ENCODE measurements around the gene FAM184B.
A peak's percentile ranks its signal among the peaks of the same experiment; 100 is the strongest.

Gene FAM184B

DNA sequence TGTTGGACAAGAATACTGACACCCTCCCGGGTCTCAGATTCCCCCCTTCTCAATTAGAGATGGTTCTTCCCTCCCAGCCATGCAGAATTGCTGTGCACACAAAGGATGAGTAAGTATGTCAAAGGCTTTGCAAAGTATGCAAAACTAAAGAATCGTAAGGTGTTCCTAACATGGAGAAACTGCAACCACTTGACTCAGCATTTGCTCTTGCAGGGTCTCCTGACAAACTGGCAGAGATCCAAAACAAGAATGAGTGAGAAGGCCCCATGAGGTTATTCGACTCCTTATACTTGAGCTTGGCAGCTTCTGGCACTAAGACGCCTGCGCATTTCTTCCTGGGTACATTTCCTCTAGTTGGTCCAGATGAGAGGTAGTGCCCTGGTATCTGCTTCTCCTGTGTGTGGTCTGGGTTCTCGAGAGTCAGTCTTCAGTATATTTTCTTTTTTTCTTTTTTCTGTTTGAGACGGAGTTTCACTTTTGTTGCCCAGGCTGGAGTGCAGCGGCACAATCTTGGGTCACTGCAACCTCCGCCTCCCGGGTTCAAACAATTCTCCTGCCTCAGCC lies 8.2 kb downstream of the FAM184B start:
- peak in 1 of 3 experiments; percentile 55 for DNase-seq

GRCh38 chr4:17771284-17771908 lies 10.0 kb downstream of the FAM184B start:
- peak; percentile 10 to 81 (median 57) for DNase-seq

DNA sequence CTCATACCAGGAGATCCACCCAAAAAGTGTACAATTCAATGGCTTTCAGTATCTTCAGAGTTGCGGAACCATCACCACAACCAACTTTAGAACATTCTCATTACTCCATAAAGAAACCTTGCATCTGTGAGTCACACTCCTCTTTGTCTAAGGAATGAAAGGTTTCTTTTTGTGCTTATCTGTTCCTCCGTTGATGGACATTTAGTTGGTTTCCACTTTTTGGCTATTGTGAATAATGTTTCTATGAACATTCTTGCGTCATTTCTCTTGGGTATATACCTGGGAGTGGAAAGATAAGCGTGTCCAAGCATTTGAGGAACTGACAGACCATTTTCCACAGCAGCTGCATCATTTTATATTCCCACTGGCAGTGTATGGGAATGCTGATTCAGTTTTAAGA lies 10.6 kb downstream of the FAM184B start:
- no peak for DNase-seq

GRCh38 chr4:17769406-17770174 lies 11.8 kb downstream of the FAM184B start:
- DNase-seq = no peak

DNA sequence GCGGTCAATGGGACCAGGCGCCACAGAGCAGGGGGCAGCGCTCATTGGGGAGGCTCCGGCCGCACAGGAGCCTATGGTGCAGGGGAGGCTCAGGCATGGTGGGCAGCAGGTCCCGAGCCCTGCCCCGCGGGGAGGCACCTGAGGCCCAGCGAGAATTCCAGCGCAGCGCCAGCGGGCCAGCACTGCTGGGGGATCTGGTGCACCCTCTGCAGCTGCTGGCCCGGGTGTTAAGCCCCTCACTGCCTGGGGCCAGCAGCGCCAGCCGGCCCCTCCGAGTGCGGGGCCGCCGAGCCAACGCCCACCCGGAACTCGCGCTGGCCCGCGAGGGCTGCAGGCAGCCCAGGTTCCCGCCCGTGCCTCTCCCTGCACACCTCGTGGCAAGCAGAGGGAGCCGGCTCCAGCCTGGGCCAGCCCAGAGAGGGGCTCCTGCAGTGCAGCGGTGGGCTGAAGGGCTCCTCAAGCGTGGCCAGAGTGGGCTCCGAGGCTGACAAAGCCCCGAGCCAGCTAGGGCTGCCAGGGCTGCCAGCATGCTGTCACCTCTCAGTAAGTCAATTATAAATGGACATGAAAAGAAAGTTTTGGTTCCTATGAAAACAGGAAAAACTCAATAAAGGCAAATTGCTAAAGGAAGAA lies 14.5 kb downstream of the FAM184B start:
- no peak for DNase-seq

GRCh38 chr4:17765514-17766286 lies 15.7 kb downstream of the FAM184B start:
- DNase-seq = no peak

DNA sequence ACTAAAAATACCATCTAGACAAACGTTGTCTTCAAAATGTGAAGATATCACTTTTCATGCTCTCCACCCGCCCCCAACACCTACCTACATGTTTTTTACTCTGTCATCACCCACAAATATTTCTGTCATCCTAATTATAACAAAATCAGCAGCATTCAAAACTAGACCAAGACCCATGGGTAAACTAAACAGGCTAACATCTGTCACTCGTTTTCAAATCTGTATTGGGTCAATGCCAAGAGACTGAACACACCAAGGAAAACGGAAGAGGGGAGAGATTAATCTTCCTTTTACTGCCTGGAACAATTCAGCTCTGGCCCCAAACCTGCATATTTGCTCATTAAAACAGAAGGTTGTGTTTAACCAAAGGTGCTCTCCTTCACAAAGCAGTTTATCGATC lies 17.5 kb downstream of the FAM184B start:
- no peak for DNase-seq

GRCh38 chr4:17763416-17763815 lies 18.0 kb downstream of the FAM184B start:
- no peak for DNase-seq

DNA sequence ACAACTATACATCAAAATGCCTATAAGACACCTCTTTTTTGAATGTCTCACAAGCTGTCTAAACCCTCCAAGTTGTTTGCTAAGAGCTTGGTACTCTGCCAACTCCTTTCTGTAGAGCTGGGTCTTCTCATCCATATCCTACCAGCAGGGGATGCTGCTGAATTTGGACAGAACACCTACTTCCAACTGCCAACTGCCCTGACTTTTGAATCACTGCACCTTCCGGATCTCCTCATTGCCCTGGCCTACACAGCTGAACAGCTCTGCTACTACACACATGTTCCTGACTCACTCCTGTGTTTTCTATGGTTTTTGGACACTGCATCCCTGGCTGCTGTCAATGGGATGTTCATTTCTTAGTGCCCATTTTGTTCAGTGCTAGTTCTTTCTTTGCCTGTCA lies 18.7 kb downstream of the FAM184B start:
- peak in 1 of 3 experiments; percentile 76 for DNase-seq

- DNase-seq = no peak
Measured at GRCh38 chr4:17761062-17761461, 20.4 kb downstream of the FAM184B start.

- DNase-seq = no peak
Measured at GRCh38 chr4:17760626-17761025, 20.8 kb downstream of the FAM184B start.

- peak; percentile 61 to 91 (median 88) for DNase-seq
Measured at GRCh38 chr4:17758485-17758884, 22.9 kb downstream of the FAM184B start.

DNA sequence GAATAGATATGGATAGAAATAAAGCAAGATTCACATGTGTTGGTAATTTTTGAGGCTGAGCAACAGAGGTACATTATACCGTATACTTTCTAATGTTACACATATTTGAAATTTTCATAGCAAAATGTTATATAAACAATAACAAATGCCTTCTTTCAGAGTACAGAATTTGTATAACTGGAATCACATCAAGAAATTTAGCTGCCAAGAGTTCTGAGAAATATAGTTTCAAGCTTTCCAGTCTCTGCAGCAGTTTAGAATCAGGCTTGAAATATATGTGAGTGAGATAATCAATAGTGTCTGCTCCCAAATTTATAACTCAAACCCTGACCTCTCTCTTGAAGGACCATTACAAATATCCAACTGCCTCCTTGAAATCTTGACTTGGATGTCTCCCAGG lies 23.8 kb downstream of the FAM184B start:
- no peak for DNase-seq

DNA sequence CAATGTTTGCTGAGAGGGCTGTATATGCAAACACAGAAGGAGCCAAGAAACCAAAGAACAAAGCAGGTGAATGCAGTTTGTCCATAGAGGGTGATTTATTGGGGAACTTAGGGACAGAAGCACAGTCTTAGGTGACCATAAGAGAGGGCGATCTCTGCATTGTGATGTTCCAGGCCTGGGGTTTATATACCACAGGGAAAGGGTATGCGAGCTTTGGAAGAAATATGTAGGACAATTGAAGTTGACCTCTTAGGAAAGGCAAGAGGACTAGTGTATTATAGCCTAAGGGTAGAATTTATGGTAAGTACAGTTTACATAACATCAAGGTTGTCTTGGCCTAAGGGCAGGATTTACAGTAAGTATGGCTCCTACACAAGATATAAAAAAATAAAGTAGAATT lies 27.8 kb downstream of the FAM184B start:
- DNase-seq = peak in 1 of 3 experiments; percentile 9

DNA sequence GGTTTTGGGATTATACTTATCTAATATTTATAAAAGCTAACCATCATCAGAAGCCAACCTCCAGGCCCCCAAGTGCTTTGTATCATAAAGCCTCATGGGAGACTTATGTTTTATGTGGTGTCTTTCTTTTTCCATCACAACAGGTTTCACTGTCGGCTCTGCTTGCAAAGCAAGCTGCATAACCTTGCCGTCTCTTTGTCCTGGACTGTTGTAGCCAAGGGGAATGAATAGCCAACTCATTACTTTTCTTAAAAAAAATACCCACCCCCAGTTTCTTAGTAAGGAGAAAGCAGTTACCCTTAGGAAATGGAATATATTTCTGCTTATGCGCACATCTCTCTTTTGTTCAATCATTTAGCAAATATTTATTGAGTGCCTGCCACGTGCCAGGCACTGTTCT lies 40.7 kb downstream of the FAM184B start:
- peak in 2 of 3 experiments; percentile 33 to 74 for DNase-seq

DNA sequence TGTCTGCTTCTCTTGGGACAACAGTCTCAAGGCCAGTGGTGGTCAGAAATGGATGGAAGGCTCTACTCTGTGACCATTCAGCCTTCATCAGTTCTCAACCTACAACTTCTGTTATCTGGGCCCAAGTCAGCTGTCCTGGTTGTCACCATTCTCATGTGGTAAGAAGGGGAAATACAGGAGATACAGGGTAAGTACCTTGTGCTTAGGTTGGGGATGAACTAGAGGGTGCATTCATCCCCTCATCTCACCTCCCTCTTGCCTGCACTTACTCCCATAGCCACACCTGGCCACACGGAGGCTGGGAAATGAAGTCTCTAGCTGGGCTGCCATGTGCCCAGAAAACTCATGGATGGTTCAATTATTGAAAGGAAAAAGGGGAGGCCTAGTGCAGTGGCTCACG lies 44.9 kb downstream of the FAM184B start:
- DNase-seq = no peak

DNA sequence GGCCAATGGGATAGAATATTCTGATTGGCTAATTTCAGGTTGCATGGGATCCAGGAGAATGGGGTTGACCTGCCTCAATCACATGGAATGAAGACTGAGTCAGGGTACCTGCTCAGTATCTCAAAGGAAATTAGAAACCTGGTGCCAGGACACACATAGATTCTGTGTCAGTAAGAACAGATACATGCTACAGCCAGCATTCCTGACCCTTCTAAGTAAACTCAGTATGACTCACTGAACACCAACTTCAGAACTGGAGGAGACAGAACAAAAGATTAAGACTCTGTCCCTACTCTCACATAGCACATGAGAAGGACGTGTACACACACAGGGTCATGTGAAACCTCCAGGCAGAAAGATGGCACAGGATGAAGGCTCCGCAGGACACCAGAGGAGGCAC lies 54.5 kb downstream of the FAM184B start:
- DNase-seq = no peak

GRCh38 chr4:17723648-17724047 lies 57.8 kb downstream of the FAM184B start:
- DNase-seq = no peak

DNA sequence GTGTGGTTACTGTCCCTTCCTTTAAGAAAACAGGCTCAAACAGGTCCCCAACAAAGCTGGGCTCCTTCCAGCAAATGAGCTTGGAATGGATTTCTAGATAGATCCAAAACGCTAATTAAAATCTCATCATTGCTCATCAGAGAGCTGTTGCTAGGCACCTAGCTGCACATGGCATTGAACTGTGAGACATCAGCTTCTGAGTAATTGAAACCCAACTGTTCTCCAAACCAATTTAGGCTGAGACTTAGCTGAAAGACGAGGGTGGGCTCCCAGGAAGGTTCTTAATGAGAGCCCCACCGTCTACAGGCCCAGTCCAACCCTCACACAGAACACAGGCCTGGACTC lies 59.1 kb downstream of the FAM184B start:
- DNase-seq = peak in 1 of 3 experiments; percentile 13

GRCh38 chr4:17721496-17722355 lies 59.7 kb downstream of the FAM184B start:
- no peak for DNase-seq

DNA sequence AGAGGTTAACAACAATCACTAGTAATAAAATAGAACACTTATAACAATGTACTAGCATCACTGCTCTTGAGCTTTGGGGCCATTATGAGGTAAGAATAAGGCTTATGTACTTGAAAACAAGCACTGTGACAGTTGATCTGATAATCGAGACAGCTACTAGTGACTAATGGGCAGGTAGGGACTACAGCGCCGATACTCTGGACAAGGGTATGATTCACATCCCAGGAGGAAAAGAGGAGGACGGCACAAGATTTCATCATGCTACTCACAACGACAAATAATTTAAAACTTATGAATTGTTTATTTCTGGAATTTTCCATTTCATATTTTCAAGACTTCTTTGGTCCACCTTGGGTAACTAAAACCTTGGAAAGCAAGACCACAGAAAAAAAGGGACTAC lies 62.3 kb downstream of the FAM184B start:
- no peak for DNase-seq

DNA sequence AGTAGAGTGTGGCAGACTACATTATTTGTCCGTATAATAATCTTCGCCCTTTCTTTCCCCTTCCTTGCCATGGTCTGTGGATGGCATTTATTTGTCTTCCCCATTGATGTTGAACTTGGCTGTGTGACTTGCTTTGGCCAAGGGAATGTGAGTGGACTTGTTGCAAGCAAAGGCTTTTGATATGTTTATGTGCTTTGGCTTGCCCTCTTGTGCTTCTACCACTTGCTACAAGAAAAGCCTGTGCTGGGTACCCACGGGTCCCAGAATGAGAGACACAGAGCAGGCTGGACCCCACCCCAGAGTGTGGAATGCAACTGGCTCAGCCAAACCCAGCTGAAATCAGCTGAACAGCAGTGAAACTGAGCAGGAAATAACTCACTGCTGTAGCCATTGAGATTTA lies 63.0 kb downstream of the FAM184B start:
- no peak for DNase-seq
